ENCODE measurements around the gene CCNK. TPM values are rescaled to one million over a fixed set of nuclear protein-coding genes. Genes with fewer than 3 reads are reported as not detected.

Gene CCNK
- total RNA-seq: 10 to 100 TPM; 28.0 to 41.0 (median 31.9) TPM
- polyA plus RNA-seq: 10 to 100 TPM; 10.9 to 11.4 TPM
- long read RNA-seq, donor 1, partial matches to known transcripts: 5 of 7 reads
- long read RNA-seq, donor 1, other reads (novel, unspliced or antisense): 2 of 7 reads
- long read RNA-seq, donor 2, partial matches to known transcripts: 5 of 9 reads
- long read RNA-seq, donor 2, other reads (novel, unspliced or antisense): 4 of 9 reads
- long read RNA-seq, donor 3, partial matches to known transcripts: 0 of 5 reads
- long read RNA-seq, donor 3, other reads (novel, unspliced or antisense): 5 of 5 reads

GRCh38 chr14:99480917-99481744 is at the start of gene CCNK:
Gene CCNK, plus strand, starts transcription at chr14:99481409. Its CDS starts 11,269 bp downstream, at chr14:99492678.
- DNase-seq: peak; percentile 100
- no peak for TF ChIP-seq CTCF (IDR thresholded peaks at IDR 0.05)
- 0% methylated on average over 78 to 82 of the region's 82 CpGs for WGBS, 2 donors
- H3K36me3 ChIP-seq: no peaks in the 10 kb centered on the region
- intact Hi-C loops (cut with DNase I): no loop called here
- peak; percentile 95 to 98 (median 97) for ATAC-seq
- peak within 1 kb of the TSS; percentile 72 to 94 (median 90) for H3K4me3 ChIP-seq
- peak within 1 kb of the TSS; percentile 75 to 97 (median 91) for H3K27ac ChIP-seq
- no peaks in the 10 kb centered on the region for H3K27me3 ChIP-seq
- no peaks in the 10 kb centered on the region for H3K9me3 ChIP-seq
- peaks cover 0 to 75% (median 41%) of the 10 kb centered on the region in 9 donors for H3K4me1 ChIP-seq

- peaks cover 0 to 86% (median 18%) of the 10 kb centered on the region in 9 donors for H3K36me3 ChIP-seq
- H3K27ac ChIP-seq: no peak overlapping the region
- no peak overlapping the region for H3K4me3 ChIP-seq
- intact Hi-C loops (cut with DNase I): no loop called here
- no peaks in the 10 kb centered on the region for H3K27me3 ChIP-seq
- peaks cover 0 to 11% (median 6%) of the 10 kb centered on the region in 11 donors for H3K9me3 ChIP-seq
- peaks cover 0 to 38% (median 21%) of the 10 kb centered on the region in 9 donors for H3K4me1 ChIP-seq
- WGBS, 2 donors: 38 to 44% methylated on average over 3 of the region's 3 CpGs
- no peak for TF ChIP-seq CTCF (IDR thresholded peaks at IDR 0.05)
- DNase-seq (no peak), ATAC-seq (no peak)
Observed at GRCh38 chr14:99431986-99432385, 49.2 kb upstream of the CCNK start.

GRCh38 chr14:99432485-99432884 is 48.7 kb upstream of the CCNK start:
- DNase-seq (no peak), ATAC-seq (no peak)
- intact Hi-C loops (cut with DNase I): no loop called here
- Histone ChIP-seq H3K27ac (no peak overlapping the region), H3K36me3 (peaks cover 0 to 86% (median 18%) of the 10 kb centered on the region in 9 donors), H3K4me3 (no peak overlapping the region), H3K9me3 (peaks cover 0 to 11% (median 6%) of the 10 kb centered on the region in 11 donors), H3K27me3 (no peaks in the 10 kb centered on the region), H3K4me1 (peaks cover 0 to 42% (median 21%) of the 10 kb centered on the region in 9 donors)
- 84 to 87% methylated on average over 1 of the region's 1 CpG for WGBS, 2 donors
- TF ChIP-seq CTCF (IDR thresholded peaks at IDR 0.05): no peak

GRCh38 chr14:99435327-99435726 is 45.9 kb upstream of the CCNK start:
- intact Hi-C loops (cut with DNase I): no loop called here

More at GRCh38 chr14:99435327-99435726, 45.9 kb upstream of the CCNK start:
- ATAC-seq: no peak
- Histone ChIP-seq H3K9me3 (no peaks in the 10 kb centered on the region), H3K36me3 (peaks cover 0 to 85% (median 7%) of the 10 kb centered on the region in 9 donors), H3K27ac (no peak overlapping the region), H3K27me3 (no peaks in the 10 kb centered on the region), H3K4me1 (peaks cover 0 to 35% (median 20%) of the 10 kb centered on the region in 9 donors), H3K4me3 (no peak overlapping the region)
- DNase-seq: no peak
- 77 to 80% methylated on average over 4 of the region's 4 CpGs for WGBS, 2 donors
- TF ChIP-seq CTCF (IDR thresholded peaks at IDR 0.05): no peak
